Tibial nerve (tissue), 4 donors: ENCODE data around the gene VAMP7.
"Not testable (repeated sequence)": the region's sequence is repeated elsewhere in the genome, so short reads cannot be mapped to it uniquely, and the experiment has no call there.

Experiments used
- CTCF ChIP-seq, 5 experiments: fragments of 200-600 bp in 3 of 5; fragments of 450-650 bp in 2 of 5; sonication (generic) in 3 of 5; IDR thresholded peaks; one replicate each; pipeline ENCODE4 v1.5.1; 2016 to 2019; ENCODE audit warnings: antibody characterized with exemption in 5 of 5, mild to moderate bottlenecking in 3 of 5, moderate library complexity in 2 of 5
- EP300 ChIP-seq, 2 donors: sonication (generic); formaldehyde crosslinking; IDR thresholded peaks; one replicate each; pipeline ENCODE4 v1.6.1; 2017; ENCODE audit warnings: antibody characterized with exemption in 2 of 2, mild to moderate bottlenecking in 1 of 2
- POLR2A ChIP-seq, 2 donors: fragments of 450-650 bp; IDR thresholded peaks; one replicate each; pipeline ENCODE4 v1.6.1; 2017; ENCODE audit warnings: antibody characterized with exemption in 2 of 2, mild to moderate bottlenecking in 2 of 2, moderate library complexity in 2 of 2

- TF ChIP-seq EP300, POLR2A, CTCF (IDR thresholded peaks at IDR 0.05): not testable (repeated sequence)
Measured at GRCh38 chrX:155851786-155852185, 29.4 kb upstream of the VAMP7 start.
